ENCODE results near the gene ADAMTS2. TPM values are rescaled to one million over a fixed set of nuclear protein-coding genes. Genes with fewer than 3 reads are reported as not detected.

Gene ADAMTS2
- total RNA-seq, 1 donor from 2014 or later, result 1.2 TPM

- Mint-ChIP-seq H3K36me3 (no peaks in the 10 kb centered on the region), H3K4me3 (no peak overlapping the region), H3K9me3 (peaks cover 16% of the 10 kb centered on the region), H3K27me3 (ENCODE audit: insufficient read depth, low read depth) (peaks cover 7% of the 10 kb centered on the region), H3K4me1 (peaks cover 5% of the 10 kb centered on the region), H3K27ac (no peak overlapping the region)
- Histone ChIP-seq H3K9me3 (ENCODE audit: low read depth) (no peaks in the 10 kb centered on the region), H3K27ac (no peak overlapping the region), H3K27me3 (no peaks in the 10 kb centered on the region), H3F3A (ENCODE audit: low read depth) (no peaks in the 10 kb centered on the region), H3K9ac (no peak overlapping the region), H3K4me1 (no peaks in the 10 kb centered on the region), H3K4me3 (no peak overlapping the region), H4K20me1 (ENCODE audit: low read depth) (no peaks in the 10 kb centered on the region), H2AFZ (replicated peaks) (no peak overlapping the region), H3K36me3 (no peaks in the 10 kb centered on the region), H3K4me2 (no peak overlapping the region), H3K79me2 (ENCODE audit: low read depth) (no peaks in the 10 kb centered on the region)
- TF ChIP-seq, protein P1, sequence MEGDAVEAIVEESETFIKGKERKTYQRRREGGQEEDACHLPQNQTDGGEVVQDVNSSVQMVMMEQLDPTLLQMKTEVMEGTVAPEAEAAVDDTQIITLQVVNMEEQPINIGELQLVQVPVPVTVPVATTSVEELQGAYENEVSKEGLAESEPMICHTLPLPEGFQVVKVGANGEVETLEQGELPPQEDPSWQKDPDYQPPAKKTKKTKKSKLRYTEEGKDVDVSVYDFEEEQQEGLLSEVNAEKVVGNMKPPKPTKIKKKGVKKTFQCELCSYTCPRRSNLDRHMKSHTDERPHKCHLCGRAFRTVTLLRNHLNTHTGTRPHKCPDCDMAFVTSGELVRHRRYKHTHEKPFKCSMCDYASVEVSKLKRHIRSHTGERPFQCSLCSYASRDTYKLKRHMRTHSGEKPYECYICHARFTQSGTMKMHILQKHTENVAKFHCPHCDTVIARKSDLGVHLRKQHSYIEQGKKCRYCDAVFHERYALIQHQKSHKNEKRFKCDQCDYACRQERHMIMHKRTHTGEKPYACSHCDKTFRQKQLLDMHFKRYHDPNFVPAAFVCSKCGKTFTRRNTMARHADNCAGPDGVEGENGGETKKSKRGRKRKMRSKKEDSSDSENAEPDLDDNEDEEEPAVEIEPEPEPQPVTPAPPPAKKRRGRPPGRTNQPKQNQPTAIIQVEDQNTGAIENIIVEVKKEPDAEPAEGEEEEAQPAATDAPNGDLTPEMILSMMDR (IDR thresholded peaks at IDR 0.05), result no peak
- no peak for TF ChIP-seq EZH2 (IDR thresholded peaks at IDR 0.05)
- TF ChIP-seq EZH2phosphoT487 (IDR thresholded peaks at IDR 0.05), result no peak
- no peak for DNase-seq (ENCODE audit: low spot score)
These were observed 106.7 kb downstream of the ADAMTS2 start for GRCh38 chr5:179238628-179238970.

DNA sequence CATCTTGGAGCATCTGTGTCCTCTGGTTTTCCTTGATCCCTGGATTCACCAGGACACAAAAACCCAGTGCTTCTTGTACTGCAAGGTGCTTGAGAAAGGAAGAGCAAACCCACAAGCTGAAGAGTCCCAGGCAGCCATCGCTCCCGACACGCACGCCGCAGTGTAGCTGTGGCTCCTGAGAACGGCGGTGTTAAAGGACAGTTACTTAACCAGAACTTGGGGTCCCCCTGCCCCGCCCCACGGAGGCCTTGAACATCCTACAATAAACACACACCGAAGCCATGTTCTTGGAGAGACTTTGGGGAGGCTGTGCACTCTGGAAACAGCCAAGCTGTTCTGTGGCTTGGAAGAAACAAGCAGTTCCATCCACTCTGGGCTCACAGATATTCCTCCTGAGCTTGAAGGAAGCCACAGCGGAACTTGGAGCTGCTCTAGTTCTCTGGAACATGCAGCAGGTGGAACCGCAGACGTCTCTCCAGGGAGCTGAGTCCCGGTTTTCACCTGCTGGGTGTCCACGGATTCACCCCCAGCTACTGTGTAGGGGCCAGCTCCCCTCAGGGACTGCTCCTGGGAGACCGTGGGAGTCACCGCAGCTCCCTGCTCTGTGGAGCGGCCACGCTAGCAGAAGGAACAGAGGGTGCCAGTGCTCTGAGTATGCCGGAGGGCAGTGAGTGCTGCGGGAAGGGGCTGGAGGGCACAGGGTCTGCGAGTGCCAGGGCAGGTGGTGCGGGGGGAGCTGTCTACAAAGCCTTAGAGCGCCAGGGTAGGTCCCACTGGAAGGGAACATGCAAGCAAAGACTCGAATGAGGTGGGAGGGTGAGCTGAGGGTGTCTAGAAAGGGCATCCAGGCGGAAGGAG, 107.3 kb downstream of the ADAMTS2 start:
- Histone ChIP-seq H3K9me3 (ENCODE audit: low read depth) (no peaks in the 10 kb centered on the region), H3K4me2 (no peak overlapping the region), H3K4me3 (no peak overlapping the region), H3K27me3 (no peaks in the 10 kb centered on the region), H4K20me1 (ENCODE audit: low read depth) (no peaks in the 10 kb centered on the region), H3F3A (ENCODE audit: low read depth) (no peaks in the 10 kb centered on the region), H3K27ac (no peak overlapping the region), H3K4me1 (no peaks in the 10 kb centered on the region), H3K9ac (no peak overlapping the region), H2AFZ (replicated peaks) (no peak overlapping the region), H3K79me2 (ENCODE audit: low read depth) (no peaks in the 10 kb centered on the region), H3K36me3 (no peaks in the 10 kb centered on the region)
- Mint-ChIP-seq H3K9me3 (peaks cover 16% of the 10 kb centered on the region), H3K36me3 (no peaks in the 10 kb centered on the region), H3K4me1 (peaks cover 2% of the 10 kb centered on the region), H3K27ac (no peak overlapping the region), H3K4me3 (no peak overlapping the region), H3K27me3 (ENCODE audit: insufficient read depth, low read depth) (peaks cover 7% of the 10 kb centered on the region)
- DNase-seq (ENCODE audit: low spot score), result no peak
- TF ChIP-seq EZH2phosphoT487 (IDR thresholded peaks at IDR 0.05) (no peak), EZH2 (IDR thresholded peaks at IDR 0.05) (no peak)
- TF ChIP-seq, protein P1 (IDR thresholded peaks at IDR 0.05), result no peak

GRCh38 chr5:179235416-179236400, 109.6 kb downstream of the ADAMTS2 start:
- Mint-ChIP-seq H3K36me3 (no peaks in the 10 kb centered on the region), H3K9me3 (peaks cover 16% of the 10 kb centered on the region), H3K4me1 (no peaks in the 10 kb centered on the region), H3K4me3 (no peak overlapping the region), H3K27me3 (ENCODE audit: insufficient read depth, low read depth) (peaks cover 4% of the 10 kb centered on the region), H3K27ac (no peak overlapping the region)
- Histone ChIP-seq H3K27ac (no peak overlapping the region), H3K4me2 (no peak overlapping the region), H3K4me1 (no peaks in the 10 kb centered on the region), H2AFZ (replicated peaks) (no peak overlapping the region), H3K27me3 (no peaks in the 10 kb centered on the region), H3F3A (ENCODE audit: low read depth) (no peaks in the 10 kb centered on the region), H3K79me2 (ENCODE audit: low read depth) (no peaks in the 10 kb centered on the region), H3K9ac (no peak overlapping the region), H3K9me3 (ENCODE audit: low read depth) (no peaks in the 10 kb centered on the region), H3K36me3 (no peaks in the 10 kb centered on the region), H4K20me1 (ENCODE audit: low read depth) (no peaks in the 10 kb centered on the region), H3K4me3 (no peak overlapping the region)
- TF ChIP-seq, protein P1 (IDR thresholded peaks at IDR 0.05), result no peak
- TF ChIP-seq EZH2phosphoT487 (IDR thresholded peaks at IDR 0.05) (no peak), EZH2 (IDR thresholded peaks at IDR 0.05) (no peak)
- no peak for DNase-seq (ENCODE audit: low spot score)

Measured in neural progenitor cell (in vitro differentiated cells).